GM23338 (cell line): ENCODE measurements around the gene CCDC149. TPM values are rescaled to one million over a fixed set of nuclear protein-coding genes. Genes with fewer than 3 reads are reported as not detected.

Experiments used
- ATAC-seq: fragments of 200-7000 bp; cut with Tn5 transposase; 3 replicates; pipeline ENCODE4 v1.9.1; 2020
- DNase-seq: peaks from one replicate; pipeline ENCODE4 v3.0.0-alpha.2; 2015; ENCODE audit warnings: low spot score
- H2AFZ ChIP-seq: fragments of 200-600 bp; sonication (generic); 2 replicates; pipeline ENCODE4 v1.8.0; 2016; ENCODE audit warnings: antibody characterized with exemption, mild to moderate bottlenecking, moderate library complexity
- H3F3A ChIP-seq: fragments of 200-600 bp; sonication (generic); replicated peaks from 2 replicates; pipeline ENCODE4 v1.8.0; 2017; ENCODE audit warnings: antibody characterized with exemption, mixed run types, low read depth
- H3K27ac ChIP-seq: fragments of 200-600 bp; sonication (generic); 2 replicates; pipeline ENCODE4 v1.6.1; 2016; ENCODE audit warnings: low read depth
- H3K27me3 ChIP-seq: fragments of 200-600 bp; sonication (generic); 2 replicates; pipeline ENCODE4 v1.8.0; 2016; ENCODE audit warnings: mild to moderate bottlenecking, mixed run types, moderate library complexity; ENCODE audit not compliant: insufficient read depth
- H3K36me3 ChIP-seq: fragments of 200-600 bp; sonication (generic); 2 replicates; pipeline ENCODE4 v1.8.0; 2016; ENCODE audit warnings: mild to moderate bottlenecking; ENCODE audit not compliant: insufficient read depth
- H3K4me1 ChIP-seq: fragments of 200-600 bp; sonication (generic); 2 replicates; pipeline ENCODE4 v1.8.0; 2016; ENCODE audit warnings: mild to moderate bottlenecking, moderate library complexity; ENCODE audit not compliant: insufficient read depth
- H3K4me2 ChIP-seq: fragments of 200-600 bp; sonication (generic); 2 replicates; pipeline ENCODE4 v1.7.1; 2017; ENCODE audit warnings: mixed run types
- H3K4me3 ChIP-seq: fragments of 200-600 bp; sonication (generic); 2 replicates; pipeline ENCODE4 v1.6.1; 2016; ENCODE audit warnings: mixed run types
- H3K79me2 ChIP-seq: fragments of 200-600 bp; sonication (generic); replicated peaks from 2 replicates; pipeline ENCODE4 v1.8.0; 2017; ENCODE audit warnings: mild to moderate bottlenecking; ENCODE audit not compliant: insufficient read depth
- H3K9me2 ChIP-seq: fragments of 200-600 bp; sonication (generic); 2 replicates; pipeline ENCODE4 v1.8.0; 2017; ENCODE audit not compliant: insufficient read depth
- H4K20me1 ChIP-seq: fragments of 200-600 bp; sonication (generic); replicated peaks from 2 replicates; pipeline ENCODE4 v1.8.0; 2017; ENCODE audit warnings: mild to moderate bottlenecking; ENCODE audit not compliant: insufficient read depth
- H3K27ac Mint-ChIP-seq: 2 replicates; pipeline ENCODE4 v1.8.0; 2020; ENCODE audit warnings: inconsistent platforms, mild to moderate bottlenecking, moderate library complexity, mixed read lengths
- H3K27me3 Mint-ChIP-seq: 3 replicates; pipeline ENCODE4 v1.8.0; 2022; ENCODE audit warnings: low read depth, mild to moderate bottlenecking, moderate library complexity, mixed read lengths, inconsistent platforms; ENCODE audit not compliant: insufficient read depth, poor library complexity
- H3K36me3 Mint-ChIP-seq: 3 replicates; pipeline ENCODE4 v1.8.0; 2021; ENCODE audit warnings: low read depth, mild to moderate bottlenecking, inconsistent platforms, moderate library complexity, mixed read lengths
- H3K4me1 Mint-ChIP-seq: 3 replicates; pipeline ENCODE4 v1.8.0; 2020; ENCODE audit warnings: mild to moderate bottlenecking, inconsistent platforms, mixed read lengths
- H3K4me3 Mint-ChIP-seq: 3 replicates; pipeline ENCODE4 v1.8.0; 2021; ENCODE audit warnings: moderate library complexity, mild to moderate bottlenecking, inconsistent platforms, mixed read lengths
- H3K9me3 Mint-ChIP-seq: 3 replicates; pipeline ENCODE4 v1.8.0; 2020; ENCODE audit warnings: moderate library complexity, mild to moderate bottlenecking, inconsistent platforms, mixed read lengths
- EZH2 ChIP-seq: fragments of 200-600 bp; sonication (generic); IDR thresholded peaks from one replicate; pipeline ENCODE4 v1.8.0; 2017; ENCODE audit warnings: antibody characterized with exemption, mild to moderate bottlenecking, low read depth; ENCODE audit not compliant: unreplicated experiment
- ZNF114 ChIP-seq: fragments of 250-450 bp; sonication (Bioruptor Pico); IDR thresholded peaks from 2 replicates; pipeline ENCODE4 v1.5.0; 2020; ENCODE audit warnings: mild to moderate bottlenecking, moderate library complexity
- ZNF462 ChIP-seq: fragments of 250-450 bp; sonication (Bioruptor Pico); IDR thresholded peaks from 2 replicates; pipeline ENCODE4 v1.5.0; 2020; ENCODE audit warnings: mild to moderate bottlenecking, moderate library complexity
- polyA plus RNA-seq: library from polyadenylated mRNA; unstranded; fragments of >200 nt; fragmentation: Nextera tagmentation; extraction: Ambion mirVana; gene quantifications from 2 replicates; pipeline ENCODE4 v1.2.1, GENCODE V29; 2016
- total RNA-seq: library from RNA; depleted of rRNA; stranded (reverse); fragments of >200 nt; shearing (Covaris generic); gene quantifications from 2 replicates; pipeline ENCODE4 v1.2.3, GENCODE V29; 2014
- TF ChIP-seq, protein P1 (sequence below): IDR thresholded peaks from one replicate; pipeline ENCODE4 v1.6.1; 2018; ENCODE audit warnings: antibody characterized with exemption; ENCODE audit not compliant: unreplicated experiment
- TF ChIP-seq, protein P2 (sequence below): IDR thresholded peaks from 2 replicates; pipeline ENCODE4 v1.6.1; 2016; ENCODE audit warnings: antibody characterized with exemption

Gene CCDC149
- total and polyA plus RNA-seq, 2 experiments from 2014 or later, result 2.6 to 6.4 TPM

GRCh38 chr4:24930151-24930550 is 17.3 kb upstream of the CCDC149 start (continued):
- TF ChIP-seq ZNF462 (CRISPR knock-in tag) (no peak), ZNF114 (CRISPR knock-in tag) (no peak)

- Histone ChIP-seq H4K20me1 (no peaks in the 10 kb centered on the region), H3K27ac (no peak overlapping the region), H3F3A (no peaks in the 10 kb centered on the region), H3K4me1 (peaks cover 12% of the 10 kb centered on the region), H3K4me3 (no peak overlapping the region), H3K9me2 (peaks cover 9% of the 10 kb centered on the region), H3K4me2 (no peak overlapping the region), H2AFZ (peak overlapping the region; percentile 85), H3K36me3 (no peaks in the 10 kb centered on the region), H3K79me2 (no peaks in the 10 kb centered on the region), H3K27me3 (no peaks in the 10 kb centered on the region)
- Mint-ChIP-seq H3K36me3 (no peaks in the 10 kb centered on the region), H3K27ac (no peak overlapping the region), H3K4me3 (no peak overlapping the region), H3K27me3 (no peaks in the 10 kb centered on the region), H3K4me1 (peaks cover 6% of the 10 kb centered on the region; the same call in 2 of the 3 replicates), H3K9me3 (peaks cover 14% of the 10 kb centered on the region; the same call in 1 of the 3 replicates)
- DNase-seq, result no peak
- no peak for ATAC-seq
- TF ChIP-seq EZH2, result no peak
- TF ChIP-seq, protein P1, sequence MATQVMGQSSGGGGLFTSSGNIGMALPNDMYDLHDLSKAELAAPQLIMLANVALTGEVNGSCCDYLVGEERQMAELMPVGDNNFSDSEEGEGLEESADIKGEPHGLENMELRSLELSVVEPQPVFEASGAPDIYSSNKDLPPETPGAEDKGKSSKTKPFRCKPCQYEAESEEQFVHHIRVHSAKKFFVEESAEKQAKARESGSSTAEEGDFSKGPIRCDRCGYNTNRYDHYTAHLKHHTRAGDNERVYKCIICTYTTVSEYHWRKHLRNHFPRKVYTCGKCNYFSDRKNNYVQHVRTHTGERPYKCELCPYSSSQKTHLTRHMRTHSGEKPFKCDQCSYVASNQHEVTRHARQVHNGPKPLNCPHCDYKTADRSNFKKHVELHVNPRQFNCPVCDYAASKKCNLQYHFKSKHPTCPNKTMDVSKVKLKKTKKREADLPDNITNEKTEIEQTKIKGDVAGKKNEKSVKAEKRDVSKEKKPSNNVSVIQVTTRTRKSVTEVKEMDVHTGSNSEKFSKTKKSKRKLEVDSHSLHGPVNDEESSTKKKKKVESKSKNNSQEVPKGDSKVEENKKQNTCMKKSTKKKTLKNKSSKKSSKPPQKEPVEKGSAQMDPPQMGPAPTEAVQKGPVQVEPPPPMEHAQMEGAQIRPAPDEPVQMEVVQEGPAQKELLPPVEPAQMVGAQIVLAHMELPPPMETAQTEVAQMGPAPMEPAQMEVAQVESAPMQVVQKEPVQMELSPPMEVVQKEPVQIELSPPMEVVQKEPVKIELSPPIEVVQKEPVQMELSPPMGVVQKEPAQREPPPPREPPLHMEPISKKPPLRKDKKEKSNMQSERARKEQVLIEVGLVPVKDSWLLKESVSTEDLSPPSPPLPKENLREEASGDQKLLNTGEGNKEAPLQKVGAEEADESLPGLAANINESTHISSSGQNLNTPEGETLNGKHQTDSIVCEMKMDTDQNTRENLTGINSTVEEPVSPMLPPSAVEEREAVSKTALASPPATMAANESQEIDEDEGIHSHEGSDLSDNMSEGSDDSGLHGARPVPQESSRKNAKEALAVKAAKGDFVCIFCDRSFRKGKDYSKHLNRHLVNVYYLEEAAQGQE, result no peak
- TF ChIP-seq, protein P2, sequence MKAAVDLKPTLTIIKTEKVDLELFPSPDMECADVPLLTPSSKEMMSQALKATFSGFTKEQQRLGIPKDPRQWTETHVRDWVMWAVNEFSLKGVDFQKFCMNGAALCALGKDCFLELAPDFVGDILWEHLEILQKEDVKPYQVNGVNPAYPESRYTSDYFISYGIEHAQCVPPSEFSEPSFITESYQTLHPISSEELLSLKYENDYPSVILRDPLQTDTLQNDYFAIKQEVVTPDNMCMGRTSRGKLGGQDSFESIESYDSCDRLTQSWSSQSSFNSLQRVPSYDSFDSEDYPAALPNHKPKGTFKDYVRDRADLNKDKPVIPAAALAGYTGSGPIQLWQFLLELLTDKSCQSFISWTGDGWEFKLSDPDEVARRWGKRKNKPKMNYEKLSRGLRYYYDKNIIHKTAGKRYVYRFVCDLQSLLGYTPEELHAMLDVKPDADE, result no peak
Measured at GRCh38 chr4:24928708-24929107, 15.9 kb upstream of the CCDC149 start.
